SK-N-MC (cell line): ENCODE measurements around the gene CDC42BPG.

Source experiments
- EZH2 ChIP-seq: fragments of 200-600 bp; sonication (generic); IDR thresholded peaks from one replicate; pipeline ENCODE4 v1.6.1; 2017; ENCODE audit warnings: antibody characterized with exemption
- POLR2AphosphoS5 ChIP-seq: IDR thresholded peaks from 2 replicates; pipeline ENCODE4 v1.6.1; 2012; ENCODE audit warnings: mild to moderate bottlenecking, low read depth, low read length, borderline replicate concordance

DNA sequence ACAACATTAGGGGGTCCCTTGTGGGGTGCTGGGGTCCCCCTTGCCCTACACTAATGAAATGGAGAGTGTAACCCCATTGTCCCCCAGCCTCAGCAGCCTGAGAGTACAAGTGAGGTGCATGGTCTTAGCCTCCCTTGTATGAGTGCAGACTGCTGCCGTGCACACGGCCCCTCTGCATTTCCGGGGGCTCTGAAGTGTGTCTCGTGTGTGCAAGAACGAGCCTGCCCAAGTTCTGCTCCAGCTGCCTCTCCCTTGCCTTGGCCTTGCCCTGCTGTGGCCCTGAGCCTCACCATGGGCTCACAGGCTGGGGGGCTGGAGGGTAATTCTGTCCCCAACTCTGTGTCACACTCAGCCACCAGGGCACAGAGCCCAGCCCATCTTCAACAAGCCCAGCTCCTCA lies 39.1 kb upstream of the CDC42BPG start:
- no peak for TF ChIP-seq EZH2
- no peak for TF ChIP-seq POLR2AphosphoS5
